Activated CD8-positive, alpha-beta T cell treated with anti-CD3 and anti-CD28 coated beads for 36 hours (primary cell): ENCODE data around the gene ST6GALNAC3. TPM values are rescaled to one million over a fixed set of nuclear protein-coding genes. Genes with fewer than 3 reads are reported as not detected.

Source experiments
- ATAC-seq: fragments of 200-7000 bp; cut with Tn5 transposase; one replicate; pipeline ENCODE4 v1.10.0; 2021; ENCODE audit warnings: mild to moderate bottlenecking, moderate library complexity
- CTCF ChIA-PET: fragments of 350-600 bp; sonication (Branson Sonifier 250); formaldehyde crosslinking; loops from one replicate; lab custom pipeline; 2021; ENCODE audit warnings: antibody characterized with exemption; lab: Charles Lee
- POLR2A ChIA-PET: fragments of 350-600 bp; sonication (Branson Sonifier 250); formaldehyde crosslinking; loops from one replicate; lab custom pipeline; 2021; ENCODE audit warnings: antibody characterized with exemption; lab: Charles Lee
- DNase-seq: peaks from one replicate; pipeline ENCODE4 v3.0.0-alpha.2; 2020
- H3K27ac Mint-ChIP-seq: one replicate; pipeline ENCODE4 v1.8.0; 2021; ENCODE audit warnings: mild to moderate bottlenecking, mixed read lengths
- H3K27me3 Mint-ChIP-seq: one replicate; pipeline ENCODE4 v1.8.0; 2021; ENCODE audit warnings: mixed read lengths
- H3K36me3 Mint-ChIP-seq: one replicate; pipeline ENCODE4 v1.8.0; 2021; ENCODE audit warnings: low read depth, mixed read lengths
- H3K4me1 Mint-ChIP-seq: one replicate; pipeline ENCODE4 v1.8.0; 2021; ENCODE audit warnings: low read depth, mixed read lengths
- H3K4me3 Mint-ChIP-seq: one replicate; pipeline ENCODE4 v1.8.0; 2021; ENCODE audit warnings: mild to moderate bottlenecking, moderate library complexity, mixed read lengths
- H3K9me3 Mint-ChIP-seq: one replicate; pipeline ENCODE4 v1.8.0; 2021; ENCODE audit warnings: mixed read lengths
- intact Hi-C: fragments of 100-400 bp; cut with micrococcal nuclease; formaldehyde crosslinking; loops from one replicate; pipeline ENCODE4 v1.10.0; 2022
- total RNA-seq, 2 experiments: library from RNA; stranded (reverse); gene quantifications; one replicate each; pipeline ENCODE4 v1.2.3, GENCODE V29; 2021
- TF ChIP-seq, protein P1 (sequence below): fragments of 200-600 bp; IDR thresholded peaks from one replicate; pipeline ENCODE4 v1.8.0; 2022; ENCODE audit warnings: antibody characterized with exemption, mild to moderate bottlenecking

ST6GALNAC3 gene
- total RNA-seq, 2 experiments from 2014 or later: 2.7 to 2.9 TPM

DNA sequence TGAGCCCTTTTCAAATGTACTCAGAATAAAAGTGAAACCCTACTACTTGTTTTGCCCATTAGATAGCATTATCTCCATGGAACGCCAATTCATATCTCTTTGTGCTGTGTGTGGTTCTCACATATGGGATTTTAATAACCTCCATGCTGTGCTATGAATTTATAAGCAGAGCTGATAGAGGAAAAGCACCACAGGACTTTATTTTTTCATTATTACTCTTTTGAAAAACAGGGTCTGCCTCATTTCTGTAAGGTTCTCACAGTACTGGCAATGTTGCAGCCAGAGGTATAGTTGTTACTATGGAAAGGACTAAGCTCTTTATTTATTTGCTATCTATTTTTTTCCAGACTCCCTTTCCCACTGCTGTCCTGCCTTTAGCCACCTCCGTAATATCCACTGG, 313.7 kb downstream of the ST6GALNAC3 start:
- ATAC-seq (no peak), DNase-seq (no peak)
- Mint-ChIP-seq H3K9me3 (peaks cover 2% of the 10 kb centered on the region), H3K4me3 (no peak overlapping the region), H3K27me3 (no peaks in the 10 kb centered on the region), H3K4me1 (no peaks in the 10 kb centered on the region), H3K36me3 (no peaks in the 10 kb centered on the region), H3K27ac (no peak overlapping the region)
- ChIA-PET POLR2A (no interaction called here), CTCF (no interaction called here)
- intact Hi-C loops: no loop called here
- TF ChIP-seq, protein P1, sequence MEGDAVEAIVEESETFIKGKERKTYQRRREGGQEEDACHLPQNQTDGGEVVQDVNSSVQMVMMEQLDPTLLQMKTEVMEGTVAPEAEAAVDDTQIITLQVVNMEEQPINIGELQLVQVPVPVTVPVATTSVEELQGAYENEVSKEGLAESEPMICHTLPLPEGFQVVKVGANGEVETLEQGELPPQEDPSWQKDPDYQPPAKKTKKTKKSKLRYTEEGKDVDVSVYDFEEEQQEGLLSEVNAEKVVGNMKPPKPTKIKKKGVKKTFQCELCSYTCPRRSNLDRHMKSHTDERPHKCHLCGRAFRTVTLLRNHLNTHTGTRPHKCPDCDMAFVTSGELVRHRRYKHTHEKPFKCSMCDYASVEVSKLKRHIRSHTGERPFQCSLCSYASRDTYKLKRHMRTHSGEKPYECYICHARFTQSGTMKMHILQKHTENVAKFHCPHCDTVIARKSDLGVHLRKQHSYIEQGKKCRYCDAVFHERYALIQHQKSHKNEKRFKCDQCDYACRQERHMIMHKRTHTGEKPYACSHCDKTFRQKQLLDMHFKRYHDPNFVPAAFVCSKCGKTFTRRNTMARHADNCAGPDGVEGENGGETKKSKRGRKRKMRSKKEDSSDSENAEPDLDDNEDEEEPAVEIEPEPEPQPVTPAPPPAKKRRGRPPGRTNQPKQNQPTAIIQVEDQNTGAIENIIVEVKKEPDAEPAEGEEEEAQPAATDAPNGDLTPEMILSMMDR: no peak

DNA sequence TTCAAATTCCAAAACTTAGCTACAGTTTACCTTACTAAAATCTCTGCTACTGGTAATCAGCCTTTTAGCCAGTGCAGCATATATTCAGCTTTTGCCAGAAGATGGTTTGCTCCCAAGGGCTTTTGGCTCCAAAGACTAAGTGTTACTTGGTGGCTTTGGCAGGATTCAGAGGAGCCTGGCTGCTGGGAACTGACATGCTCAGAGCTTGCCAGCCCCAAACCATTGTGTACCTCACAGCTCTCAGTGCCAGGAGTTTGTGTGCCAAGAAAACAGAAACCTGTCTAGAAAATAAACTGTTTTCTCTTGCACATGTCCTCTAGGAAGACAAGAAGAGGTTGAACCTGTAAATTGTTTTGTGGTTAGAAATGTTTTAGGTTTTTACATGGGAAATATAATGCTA, 315.9 kb downstream of the ST6GALNAC3 start:
- Mint-ChIP-seq H3K27me3 (no peaks in the 10 kb centered on the region), H3K4me1 (no peaks in the 10 kb centered on the region), H3K27ac (no peak overlapping the region), H3K9me3 (no peaks in the 10 kb centered on the region), H3K4me3 (no peak overlapping the region), H3K36me3 (no peaks in the 10 kb centered on the region)
- POLR2A ChIA-PET: no interaction called here
- no peak for DNase-seq
- CTCF ChIA-PET: no interaction called here
- intact Hi-C loops: no loop called here
- ATAC-seq: no peak
- TF ChIP-seq, protein P1: no peak

DNA sequence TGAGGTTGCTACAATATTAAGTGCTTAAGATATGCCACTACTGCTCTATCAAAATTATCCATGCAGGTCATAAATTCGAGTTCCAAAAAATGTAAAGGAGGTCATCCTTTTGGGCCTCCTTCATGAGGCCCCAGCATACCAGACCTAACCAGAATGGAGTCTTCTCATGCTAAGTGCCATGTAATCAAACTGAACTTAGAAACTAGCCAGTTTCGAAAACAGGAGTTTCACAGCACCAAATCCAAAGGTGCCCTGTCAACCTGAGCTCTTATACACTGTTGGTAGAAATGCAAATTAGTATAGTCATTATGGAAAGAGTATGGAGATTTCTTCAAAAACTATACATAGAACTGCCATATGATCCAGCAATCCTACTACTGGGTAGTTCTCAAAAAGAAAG, 320.5 kb downstream of the ST6GALNAC3 start:
- POLR2A ChIA-PET: no interaction called here
- TF ChIP-seq, protein P1: no peak
- ATAC-seq (no peak), DNase-seq (no peak)
- H3K27ac Mint-ChIP-seq: no peak overlapping the region
- no peaks in the 10 kb centered on the region for H3K27me3 Mint-ChIP-seq
- no peak overlapping the region for H3K4me3 Mint-ChIP-seq
- no peaks in the 10 kb centered on the region for H3K4me1 Mint-ChIP-seq
- H3K36me3 Mint-ChIP-seq: no peaks in the 10 kb centered on the region
- CTCF ChIA-PET: no interaction called here
- intact Hi-C loops: no loop called here
- no peaks in the 10 kb centered on the region for H3K9me3 Mint-ChIP-seq

DNA sequence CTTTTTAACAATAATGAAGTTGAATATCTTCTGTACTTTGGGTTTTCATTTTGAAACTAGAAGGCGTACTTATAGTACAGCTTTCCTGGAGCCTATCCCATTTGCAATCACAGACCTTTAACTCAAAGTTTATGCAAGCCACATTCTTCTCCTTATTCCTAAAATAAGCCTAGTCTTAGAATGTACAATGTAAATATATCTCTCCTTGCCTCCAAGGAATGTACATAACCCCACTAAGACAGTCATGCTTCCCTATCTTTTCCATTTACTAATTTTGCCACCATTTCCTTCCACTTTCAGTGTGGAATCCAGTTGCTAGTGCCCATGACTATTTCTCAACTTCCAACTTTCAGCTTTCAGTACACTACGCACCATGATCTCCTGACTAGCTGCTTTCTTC, 327.6 kb downstream of the ST6GALNAC3 start:
- Mint-ChIP-seq H3K27me3 (peaks cover 2% of the 10 kb centered on the region), H3K36me3 (no peaks in the 10 kb centered on the region), H3K27ac (no peak overlapping the region), H3K4me1 (no peaks in the 10 kb centered on the region), H3K4me3 (no peak overlapping the region), H3K9me3 (peaks cover 7% of the 10 kb centered on the region)
- ATAC-seq: no peak
- ChIA-PET POLR2A (no interaction called here), CTCF (no interaction called here)
- intact Hi-C loops: no loop called here
- TF ChIP-seq, protein P1: no peak
- no peak for DNase-seq

DNA sequence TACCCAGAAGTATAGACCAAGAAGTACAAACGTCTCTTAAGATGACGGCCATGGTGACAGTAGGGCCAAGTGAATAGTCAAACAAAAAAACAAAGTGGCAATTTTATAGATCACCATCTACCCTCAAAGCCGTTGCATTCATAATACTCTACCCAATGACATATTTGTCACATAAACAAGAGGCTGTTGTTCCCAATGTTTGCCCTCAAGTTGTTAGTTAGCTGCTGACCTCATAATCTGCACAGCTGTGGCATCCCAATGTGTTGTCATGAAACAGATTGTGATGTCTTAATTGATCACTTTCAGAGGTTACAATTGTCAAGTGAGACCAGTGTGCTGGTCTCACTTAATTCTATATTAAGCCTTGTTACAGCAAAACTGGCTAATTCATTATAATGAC, 333.8 kb downstream of the ST6GALNAC3 start:
- Mint-ChIP-seq H3K27me3 (no peaks in the 10 kb centered on the region), H3K36me3 (no peaks in the 10 kb centered on the region), H3K4me1 (no peaks in the 10 kb centered on the region), H3K27ac (no peak overlapping the region), H3K9me3 (no peaks in the 10 kb centered on the region), H3K4me3 (no peak overlapping the region)
- ATAC-seq (no peak), DNase-seq (no peak)
- intact Hi-C loops: no loop called here
- TF ChIP-seq, protein P1: no peak
- ChIA-PET POLR2A (no interaction called here), CTCF (no interaction called here)
